Measurements from ENCODE around the gene STEAP4. TPM values are rescaled to one million over a fixed set of nuclear protein-coding genes. Genes with fewer than 3 reads are reported as not detected.
A peak's percentile ranks its signal among the peaks of the same experiment; 100 is the strongest.

Gene STEAP4
- total and polyA plus RNA-seq, 8 donors, result 3.3 to 149 (median 14.6) TPM

DNA sequence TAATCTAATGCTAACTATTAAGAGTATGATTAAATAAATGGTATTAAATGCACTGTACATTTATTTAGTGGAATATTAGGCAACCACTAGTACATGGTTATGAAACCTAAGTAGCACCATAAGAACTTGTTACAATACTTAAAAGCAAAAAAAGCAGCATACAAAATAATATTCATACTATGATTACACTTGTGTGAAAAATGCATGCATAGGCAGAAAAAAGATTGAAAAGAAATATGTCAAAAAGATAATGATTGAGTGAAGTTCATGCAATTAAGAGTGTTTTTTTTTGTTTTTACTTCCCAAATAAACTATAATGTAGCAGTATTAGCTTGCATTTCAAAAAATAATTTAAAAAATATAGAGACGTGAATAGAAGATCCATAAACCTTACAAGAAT, 66.8 kb downstream of the STEAP4 start:
- TF ChIP-seq, protein P1, sequence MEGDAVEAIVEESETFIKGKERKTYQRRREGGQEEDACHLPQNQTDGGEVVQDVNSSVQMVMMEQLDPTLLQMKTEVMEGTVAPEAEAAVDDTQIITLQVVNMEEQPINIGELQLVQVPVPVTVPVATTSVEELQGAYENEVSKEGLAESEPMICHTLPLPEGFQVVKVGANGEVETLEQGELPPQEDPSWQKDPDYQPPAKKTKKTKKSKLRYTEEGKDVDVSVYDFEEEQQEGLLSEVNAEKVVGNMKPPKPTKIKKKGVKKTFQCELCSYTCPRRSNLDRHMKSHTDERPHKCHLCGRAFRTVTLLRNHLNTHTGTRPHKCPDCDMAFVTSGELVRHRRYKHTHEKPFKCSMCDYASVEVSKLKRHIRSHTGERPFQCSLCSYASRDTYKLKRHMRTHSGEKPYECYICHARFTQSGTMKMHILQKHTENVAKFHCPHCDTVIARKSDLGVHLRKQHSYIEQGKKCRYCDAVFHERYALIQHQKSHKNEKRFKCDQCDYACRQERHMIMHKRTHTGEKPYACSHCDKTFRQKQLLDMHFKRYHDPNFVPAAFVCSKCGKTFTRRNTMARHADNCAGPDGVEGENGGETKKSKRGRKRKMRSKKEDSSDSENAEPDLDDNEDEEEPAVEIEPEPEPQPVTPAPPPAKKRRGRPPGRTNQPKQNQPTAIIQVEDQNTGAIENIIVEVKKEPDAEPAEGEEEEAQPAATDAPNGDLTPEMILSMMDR (IDR thresholded peaks at IDR 0.05), result no peak
- no peak overlapping the region for H3K27ac ChIP-seq
- no peak for ATAC-seq
- no peak overlapping the region for H3K4me3 ChIP-seq
- no peaks in the 10 kb centered on the region for H3K36me3 ChIP-seq
- no peaks in the 10 kb centered on the region for H3K9me3 ChIP-seq
- intact Hi-C loops (cut with DNase I), result loop anchor here in 1 of 2 donors (5.0 kb wide), 1 partner anchor 122 kb away; no protein-coding TSS in a partner anchor
- H3K27me3 ChIP-seq, result no peaks in the 10 kb centered on the region
- DNase-seq, result no peak
- peaks cover 0 to 3% of the 10 kb centered on the region in 2 donors for H3K4me1 ChIP-seq

DNA sequence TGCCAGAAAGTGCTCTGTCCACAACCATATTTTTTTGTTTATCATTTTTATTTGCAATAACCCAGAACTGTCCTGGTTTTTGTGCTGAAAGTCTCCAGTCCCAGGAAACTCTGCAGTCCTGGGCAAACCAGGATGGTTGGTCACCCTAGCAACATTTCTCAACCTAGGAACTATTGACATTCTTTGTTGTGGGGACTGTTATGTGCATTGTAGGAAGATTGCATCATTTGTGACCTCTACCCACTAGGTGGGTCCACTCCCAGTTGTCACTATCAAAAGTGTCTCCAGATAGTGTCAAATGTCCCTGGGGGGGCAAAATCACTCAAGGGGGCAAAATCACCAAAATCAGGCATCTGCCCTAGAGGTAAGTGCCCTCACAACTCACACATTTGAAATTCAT, 72.9 kb downstream of the STEAP4 start:
- peak; percentile 33 for ATAC-seq
- Histone ChIP-seq H3K27me3 (no peaks in the 10 kb centered on the region), H3K36me3 (no peaks in the 10 kb centered on the region), H3K4me1 (no peaks in the 10 kb centered on the region), H3K4me3 (no peak overlapping the region), H3K9me3 (no peaks in the 10 kb centered on the region), H3K27ac (no peak overlapping the region)
- TF ChIP-seq, protein P1 (IDR thresholded peaks at IDR 0.05), result no peak
- no peak for DNase-seq
- intact Hi-C loops (cut with DNase I), result no loop called here

DNA sequence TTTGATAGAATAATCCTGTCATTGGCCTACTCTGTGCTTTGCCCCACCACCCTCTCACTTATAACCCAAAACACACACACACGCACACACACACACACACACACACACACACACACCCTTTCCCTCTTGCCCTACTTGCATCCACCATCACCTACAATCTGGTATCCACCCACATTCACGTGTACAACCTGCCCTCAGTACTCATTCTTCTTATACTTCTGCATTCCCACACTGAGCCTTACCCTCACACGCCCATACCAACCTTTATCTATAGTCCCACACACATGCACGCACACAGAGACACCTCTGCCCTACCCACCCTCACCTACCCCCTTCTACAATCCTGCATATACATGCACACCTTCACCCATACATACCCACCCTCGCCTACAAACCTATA, 76.0 kb downstream of the STEAP4 start:
- peaks cover 0 to 8% of the 10 kb centered on the region in 2 donors for H3K4me1 ChIP-seq
- no peak for DNase-seq
- H3K36me3 ChIP-seq, result no peaks in the 10 kb centered on the region

DNA sequence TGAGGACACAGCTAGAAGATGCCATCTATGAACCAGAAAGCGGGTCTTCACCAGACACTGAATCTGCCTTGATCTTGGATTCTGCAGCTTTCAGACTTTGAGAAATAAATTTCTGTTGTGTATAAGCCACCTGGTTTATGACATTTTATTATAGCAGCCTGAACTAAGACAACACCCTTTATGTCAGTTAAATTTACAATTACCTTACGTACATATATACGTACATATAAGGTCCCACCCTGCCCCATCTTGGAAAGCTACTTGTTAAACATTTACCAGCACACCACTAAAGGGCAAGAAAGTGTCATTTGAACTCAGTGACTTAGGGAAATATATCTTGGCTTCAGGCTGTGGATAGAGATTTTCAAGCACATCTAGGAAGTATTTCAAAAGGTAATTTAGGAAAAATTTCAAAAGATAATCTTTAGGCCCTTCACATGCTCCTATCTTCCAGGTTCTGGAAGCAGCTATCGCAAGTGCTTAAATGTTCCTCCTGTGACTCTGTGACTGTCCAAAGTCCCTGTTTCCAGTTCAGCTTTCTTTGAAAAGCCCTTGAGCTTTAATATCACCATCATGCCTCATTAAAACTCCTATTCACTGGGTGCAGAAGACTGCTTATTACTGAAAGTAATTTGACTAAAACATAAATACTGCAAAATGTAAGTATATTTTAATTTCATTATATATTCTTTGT, 77.2 kb downstream of the STEAP4 start:
- no peak overlapping the region for H3K27ac ChIP-seq
- no peak overlapping the region for H3K4me3 ChIP-seq
- no peaks in the 10 kb centered on the region for H3K9me3 ChIP-seq
- TF ChIP-seq, protein P1 (IDR thresholded peaks at IDR 0.05), result no peak
- peaks cover 0 to 8% of the 10 kb centered on the region in 2 donors for H3K4me1 ChIP-seq
- no peaks in the 10 kb centered on the region for H3K27me3 ChIP-seq
- intact Hi-C loops (cut with DNase I), result no loop called here
- no peak for DNase-seq
- no peaks in the 10 kb centered on the region for H3K36me3 ChIP-seq
- no peak for ATAC-seq

More for the DNA sequence above, 76.0 kb downstream of the STEAP4 start:
- intact Hi-C loops (cut with DNase I), result no loop called here
- ATAC-seq, result no peak
- no peaks in the 10 kb centered on the region for H3K27me3 ChIP-seq
- H3K4me3 ChIP-seq, result no peak overlapping the region
- TF ChIP-seq, protein P1 (IDR thresholded peaks at IDR 0.05), result no peak
- no peak overlapping the region for H3K27ac ChIP-seq
- H3K9me3 ChIP-seq, result no peaks in the 10 kb centered on the region

DNA sequence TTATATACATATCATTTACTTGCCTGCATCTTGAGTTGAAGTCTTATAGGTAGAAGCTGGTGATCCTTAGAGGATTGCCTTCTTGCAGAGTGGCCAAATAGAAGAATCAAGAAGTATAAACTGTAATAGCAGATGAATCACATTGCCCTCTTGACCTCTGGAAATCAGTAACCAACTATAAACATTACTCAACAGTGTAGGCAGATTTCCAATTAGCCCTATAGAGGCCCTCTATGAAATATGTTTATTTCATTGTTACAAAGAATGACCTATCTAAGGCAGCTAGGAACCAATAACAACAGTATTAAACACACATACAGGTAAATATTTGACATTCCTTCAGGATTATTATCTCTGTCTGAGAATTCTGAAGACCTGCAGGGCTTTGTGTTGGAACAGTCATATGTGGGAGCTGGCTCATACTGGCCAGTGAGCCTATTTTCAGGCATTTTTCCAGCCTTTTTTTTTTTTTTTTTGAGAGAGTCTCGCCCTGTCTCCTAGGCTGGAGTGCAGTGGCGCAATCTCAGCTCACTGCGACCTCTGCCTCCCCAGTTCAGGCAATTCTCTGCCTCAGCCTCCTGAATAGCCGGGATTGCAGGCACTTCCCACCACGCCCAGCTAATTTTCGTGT, 79.7 kb downstream of the STEAP4 start:
- DNase-seq, result peak in 2 of 4 donors; percentile 67 to 76

More for the DNA sequence above, 79.7 kb downstream of the STEAP4 start:
- Histone ChIP-seq H3K36me3 (no peaks in the 10 kb centered on the region), H3K27ac (no peak overlapping the region), H3K4me3 (no peak overlapping the region), H3K9me3 (no peaks in the 10 kb centered on the region), H3K27me3 (no peaks in the 10 kb centered on the region), H3K4me1 (peaks cover 0 to 11% of the 10 kb centered on the region in 2 donors)
- intact Hi-C loops (cut with DNase I), result no loop called here
- ATAC-seq, result peak; percentile 89
- TF ChIP-seq, protein P1 (IDR thresholded peaks at IDR 0.05), result no peak

All from left lung (tissue), 10 donors.